Endodermal cell (in vitro differentiated cells): ENCODE measurements around the gene FTCD. TPM values are rescaled to one million over a fixed set of nuclear protein-coding genes. Genes with fewer than 3 reads are reported as not detected.

Experiments
- DNase-seq: peaks from one replicate; pipeline ENCODE4 v3.0.0-alpha.2; 2017
- H3K27ac ChIP-seq: 2 replicates; pipeline ENCODE4 v1.5.1; 2013; ENCODE audit warnings: mild to moderate bottlenecking, low read depth, low read length, moderate library complexity
- H3K27me3 ChIP-seq: 2 replicates; pipeline ENCODE4 v1.6.1; 2013; ENCODE audit warnings: mild to moderate bottlenecking, low read length, moderate library complexity; ENCODE audit not compliant: insufficient read depth, control insufficient read depth, poor library complexity, severe bottlenecking
- H3K36me3 ChIP-seq: 2 replicates; pipeline ENCODE4 v1.7.0; 2013; ENCODE audit warnings: mild to moderate bottlenecking, low read length, moderate library complexity; ENCODE audit not compliant: control insufficient read depth, insufficient read depth
- H3K4me1 ChIP-seq: one replicate; pipeline ENCODE4 v1.7.0; 2013; ENCODE audit warnings: low read length; ENCODE audit not compliant: control insufficient read depth, insufficient read depth
- H3K4me3 ChIP-seq: 2 replicates; pipeline ENCODE4 v1.5.1; 2013; ENCODE audit warnings: mild to moderate bottlenecking, low read length, moderate library complexity
- H3K9ac ChIP-seq: 2 replicates; pipeline ENCODE4 v1.6.1; 2013; ENCODE audit warnings: mild to moderate bottlenecking, low read length, moderate library complexity; ENCODE audit not compliant: poor library complexity, severe bottlenecking; ENCODE audit errors: extremely low read depth
- H3K9me3 ChIP-seq: 2 replicates; pipeline ENCODE4 v1.6.1; 2013; ENCODE audit warnings: mild to moderate bottlenecking, low read length, moderate library complexity; ENCODE audit not compliant: control insufficient read depth
- H3K27ac Mint-ChIP-seq: 2 replicates; pipeline ENCODE4 v1.8.0; 2020; ENCODE audit warnings: mixed read lengths
- H3K27me3 Mint-ChIP-seq: 2 replicates; pipeline ENCODE4 v1.8.0; 2021; ENCODE audit warnings: mild to moderate bottlenecking, mixed read lengths; ENCODE audit not compliant: insufficient read depth
- H3K36me3 Mint-ChIP-seq: 2 replicates; pipeline ENCODE4 v1.8.0; 2020; ENCODE audit warnings: low read depth, mixed read lengths
- H3K4me1 Mint-ChIP-seq: 2 replicates; pipeline ENCODE4 v1.8.0; 2020; ENCODE audit warnings: mixed read lengths
- H3K4me3 Mint-ChIP-seq: 2 replicates; pipeline ENCODE4 v1.8.0; 2020; ENCODE audit warnings: mild to moderate bottlenecking, moderate library complexity, mixed read lengths
- H3K9me3 Mint-ChIP-seq: 2 replicates; pipeline ENCODE4 v1.8.0; 2020; ENCODE audit warnings: mild to moderate bottlenecking, mixed read lengths
- CTCF ChIP-seq: fragments of 200-600 bp; sonication (generic); conservative IDR thresholded peaks from 2 replicates; pipeline ENCODE4 v1.5.0; 2021; ENCODE audit warnings: antibody characterized with exemption, mild to moderate bottlenecking
- WGBS, 2 experiments: methylation state at CpG; one replicate each; pipeline versions ENCODE4 v1.1.5 to v1.1.7; 2013; ENCODE audit warnings: missing lambda C conversion rate in 2 of 2, mixed read lengths in 1 of 2; ENCODE audit not compliant: insufficient coverage in 1 of 2, insufficient read length in 1 of 2; 5-methylcytosine and 5-hydroxymethylcytosine counted together
- total RNA-seq, 2 donors: library from RNA; stranded (reverse); fragmentation: NEBNext Ultra II Directional in 1 of 2; extraction: Animal tissue kit (Norgen Biotek cat#: 25700) in 1 of 2; gene quantifications; 2 replicates in 1 of 2; 3 replicates in 1 of 2; pipeline ENCODE4 v1.2.1, GENCODE V29; 2021

The FTCD gene
- total RNA-seq, 2 donors from 2014 or later: 3.5 to 4.6 TPM

DNA sequence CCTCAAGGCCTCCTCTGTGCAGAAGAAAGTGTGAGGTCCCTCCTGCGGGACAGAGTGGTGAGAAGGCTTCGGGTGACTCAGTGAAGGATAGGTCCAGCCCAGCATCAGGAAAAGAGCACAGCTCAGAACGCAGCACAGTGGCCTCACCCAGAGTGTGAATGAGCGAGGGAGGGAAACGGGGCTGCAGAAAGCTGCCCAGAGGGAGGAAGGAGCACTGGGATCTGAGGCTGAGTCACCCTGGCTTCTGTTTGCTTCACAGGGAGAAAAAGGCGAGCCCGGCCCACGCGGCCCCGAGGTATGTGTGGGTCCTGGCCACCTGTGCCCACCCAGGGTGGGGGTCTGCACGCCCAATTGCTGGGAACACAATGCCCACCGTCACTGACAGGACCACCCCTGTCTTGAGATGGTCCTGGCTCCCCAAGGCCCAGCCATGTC, 33.1 kb downstream of the FTCD start:
- Mint-ChIP-seq H3K9me3 (no peaks in the 10 kb centered on the region), H3K27me3 (no peaks in the 10 kb centered on the region), H3K4me3 (no peak overlapping the region), H3K27ac (no peak overlapping the region), H3K4me1 (no peaks in the 10 kb centered on the region), H3K36me3 (peaks cover 33% of the 10 kb centered on the region)
- 94 to 98% methylated on average over 9 to 12 of the region's 12 CpGs for WGBS, 2 experiments
- no peak overlapping the region for H3K27ac ChIP-seq
- no peaks in the 10 kb centered on the region for H3K27me3 ChIP-seq
- no peaks in the 10 kb centered on the region for H3K9me3 ChIP-seq
- no peak for DNase-seq
- no peak overlapping the region for H3K9ac ChIP-seq
- no peak overlapping the region for H3K4me3 ChIP-seq
- H3K4me1 ChIP-seq: no peaks in the 10 kb centered on the region
- TF ChIP-seq CTCF: no peak
- H3K36me3 ChIP-seq: peaks cover 46% of the 10 kb centered on the region

GRCh38 chr21:46121286-46122221, 33.8 kb downstream of the FTCD start:
- no peaks in the 10 kb centered on the region for H3K27me3 ChIP-seq
- Mint-ChIP-seq H3K27ac (no peak overlapping the region), H3K9me3 (no peaks in the 10 kb centered on the region), H3K27me3 (no peaks in the 10 kb centered on the region), H3K36me3 (peaks cover 38% of the 10 kb centered on the region), H3K4me1 (no peaks in the 10 kb centered on the region), H3K4me3 (no peak overlapping the region)
- WGBS, 2 experiments: 95% methylated on average over 17 to 29 of the region's 29 CpGs
- peak; percentile 14 for TF ChIP-seq CTCF
- H3K4me3 ChIP-seq: no peak overlapping the region
- peaks cover 51% of the 10 kb centered on the region for H3K36me3 ChIP-seq
- peak; percentile 40 for DNase-seq
- H3K4me1 ChIP-seq: no peaks in the 10 kb centered on the region
- no peaks in the 10 kb centered on the region for H3K9me3 ChIP-seq
- H3K27ac ChIP-seq: no peak overlapping the region
- no peak overlapping the region for H3K9ac ChIP-seq

DNA sequence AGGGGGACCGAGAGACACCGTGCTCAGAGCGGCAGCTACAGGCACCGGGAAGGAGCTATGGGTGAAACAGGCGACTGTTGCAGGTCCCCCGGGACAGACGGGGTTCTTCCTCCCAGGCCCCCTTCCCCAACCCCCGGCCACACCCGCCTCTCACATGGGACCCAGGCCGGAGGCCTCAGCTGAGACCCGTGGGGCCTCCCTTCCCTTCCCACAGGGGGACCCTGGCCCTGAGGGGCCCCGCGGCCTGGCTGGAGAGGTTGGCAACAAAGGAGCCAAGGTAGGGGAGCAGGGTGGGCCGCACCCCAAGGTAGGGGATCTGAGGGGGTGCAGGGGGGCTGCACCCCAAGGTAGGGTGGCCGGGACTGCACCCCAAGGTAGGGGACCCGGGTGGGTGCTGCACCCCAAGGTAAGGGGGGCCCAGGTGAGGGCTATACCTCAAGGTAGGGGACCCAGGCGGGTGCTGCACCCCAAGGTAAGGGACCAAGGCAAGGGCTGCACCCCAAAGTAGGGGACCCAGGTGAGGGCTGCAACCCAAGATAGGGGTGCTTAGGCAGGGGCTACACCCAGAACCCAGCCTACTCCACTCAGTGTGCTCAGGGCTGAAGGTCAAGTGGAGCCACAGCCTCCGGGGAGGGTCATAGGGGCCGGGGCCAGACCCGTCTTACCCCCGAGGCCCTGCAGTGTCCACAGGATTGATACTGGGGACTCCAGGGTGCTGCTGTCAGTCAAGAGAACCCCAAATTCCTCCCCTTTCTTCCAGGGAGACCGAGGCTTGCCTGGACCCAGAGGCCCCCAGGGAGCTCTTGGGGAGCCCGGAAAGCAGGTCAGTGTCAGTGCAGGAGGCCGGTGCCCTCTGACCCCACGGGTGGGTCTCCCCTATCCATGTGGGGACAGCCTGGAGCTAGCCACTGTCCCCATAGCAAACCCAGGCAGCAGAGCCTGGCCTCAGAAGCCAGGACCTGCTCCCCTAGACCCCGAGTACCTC, 34.8 kb downstream of the FTCD start:
- Mint-ChIP-seq H3K4me3 (no peak overlapping the region), H3K27me3 (no peaks in the 10 kb centered on the region), H3K9me3 (no peaks in the 10 kb centered on the region), H3K4me1 (no peaks in the 10 kb centered on the region), H3K27ac (no peak overlapping the region), H3K36me3 (peaks cover 37% of the 10 kb centered on the region)
- H3K4me3 ChIP-seq: no peak overlapping the region
- H3K36me3 ChIP-seq: peaks cover 56% of the 10 kb centered on the region
- no peak overlapping the region for H3K9ac ChIP-seq
- TF ChIP-seq CTCF: no peak
- H3K27ac ChIP-seq: no peak overlapping the region
- H3K9me3 ChIP-seq: no peaks in the 10 kb centered on the region
- no peaks in the 10 kb centered on the region for H3K4me1 ChIP-seq
- DNase-seq: peak; percentile 34
- WGBS, 2 experiments: 94 to 100% methylated on average over 9 to 26 of the region's 26 CpGs
- no peaks in the 10 kb centered on the region for H3K27me3 ChIP-seq
